Right cardiac atrium (tissue), 5 donors: Measurements from ENCODE around the gene UNC5CL. TPM values are rescaled to one million over a fixed set of nuclear protein-coding genes. Genes with fewer than 3 reads are reported as not detected.

Experiments used
- ATAC-seq, 2 donors: fragments of 200-7000 bp; cut with Tn5 transposase; one replicate each; pipeline versions ENCODE4 v1.8.0 to v1.9.1; 2020; ENCODE audit warnings: moderate library complexity in 2 of 2, mild to moderate bottlenecking in 1 of 2
- DNase-seq, 3 donors: peaks; one replicate each; pipeline ENCODE4 v3.0.0-alpha.2; 2020
- H3K27ac ChIP-seq: one replicate; pipeline ENCODE4 v1.5.1; 2013; ENCODE audit warnings: mild to moderate bottlenecking, low read length, control low read depth, moderate library complexity
- H3K27me3 ChIP-seq: one replicate; pipeline ENCODE4 v1.6.1; 2013; ENCODE audit not compliant: control insufficient read depth, insufficient read depth
- H3K4me1 ChIP-seq: one replicate; pipeline ENCODE4 v1.6.1; 2013; ENCODE audit warnings: low read length; ENCODE audit not compliant: control insufficient read depth, insufficient read depth
- H3K4me3 ChIP-seq: one replicate; pipeline ENCODE4 v1.5.1; 2013; ENCODE audit warnings: low read length, control low read depth
- H3K9me3 ChIP-seq: one replicate; pipeline ENCODE4 v1.6.1; 2013; ENCODE audit warnings: low read length; ENCODE audit not compliant: control insufficient read depth
- WGBS: extraction: QIAGEN DNeasy Blood & Tissue Kit; methylation state at CpG from one replicate; pipeline ENCODE4 v1.1.7; 2013; 5-methylcytosine and 5-hydroxymethylcytosine counted together
- intact Hi-C, 4 donors: fragments of 100-400 bp; cut with DNase I; formaldehyde crosslinking; loops; one replicate each; pipeline versions ENCODE4 v1.11.0 to v1.14.0; 2022 to 2023
- polyA plus RNA-seq: library from polyadenylated mRNA; stranded (reverse); fragments of 200-250 nt; gene quantifications from one replicate; pipeline ENCODE4 v1.2.3, GENCODE V29; 2013
- total RNA-seq, 4 donors: library from RNA; stranded (reverse); fragmentation: NEBNext Ultra II Directional; extraction: Animal tissue kit (Norgen Biotek cat#: 25700); gene quantifications; one replicate each; pipeline ENCODE4 v1.2.1, GENCODE V29; 2021
- donor health status: healthy with polysubstance abuse.
- donor health status: DM: no; HTN: yes; CAD: no.
- donor health status: DM: no; HTN: no; CAD: no.
- donor health status: DM: no; HTN: yes; CAD: no; lungs with severe emphysema.
- donor health status: DM: yes; HTN: yes; CAD: no.

The UNC5CL gene
- total and polyA plus RNA-seq, 5 donors, result 0.46 to 0.85 (median 0.70) TPM

DNA sequence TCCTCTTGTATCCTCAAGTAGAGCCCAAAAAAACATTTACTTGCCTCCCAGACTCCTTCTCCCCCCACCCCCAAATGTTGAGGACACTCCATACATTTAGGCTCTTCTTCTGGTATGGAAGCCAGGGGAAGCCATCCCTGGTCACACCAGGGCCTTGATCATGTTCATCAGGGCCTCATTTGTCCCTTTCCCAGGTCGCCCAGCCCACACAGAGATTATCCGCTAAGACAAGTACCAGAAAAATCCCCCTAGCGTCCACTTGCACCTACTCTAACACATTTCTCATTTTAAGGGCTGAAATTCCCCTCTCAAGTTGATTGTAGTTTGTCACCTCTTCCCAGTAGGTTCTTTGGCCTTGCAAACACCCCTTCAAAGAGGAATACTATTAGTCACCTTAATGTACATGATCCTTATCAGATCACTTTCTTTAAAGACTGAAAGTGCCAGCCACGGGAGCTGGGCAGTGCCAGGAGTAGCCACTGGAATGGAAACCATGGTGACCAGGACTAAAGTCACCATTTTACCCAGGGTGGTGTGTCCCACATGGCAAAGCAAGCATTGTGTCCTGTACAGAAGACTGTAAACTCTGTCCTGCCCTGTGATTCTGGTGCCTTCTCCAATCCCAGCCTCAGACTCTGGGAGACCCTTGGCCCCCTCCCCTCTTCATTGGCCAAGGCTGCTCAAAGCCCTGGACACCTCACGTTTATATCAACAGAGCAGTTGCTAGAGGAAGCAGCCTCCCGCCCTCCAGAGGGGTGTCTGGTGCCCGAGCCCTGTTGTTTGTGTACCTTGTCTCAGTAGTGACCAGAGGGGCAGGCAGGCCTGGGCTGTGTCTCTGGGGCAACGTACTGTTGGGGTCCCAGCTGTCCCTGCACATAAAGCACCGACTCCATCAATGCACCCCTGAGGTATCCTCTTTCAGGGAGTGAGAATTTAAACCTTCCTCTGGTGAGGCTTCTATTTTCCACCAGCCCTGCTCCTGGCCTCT is 9.0 kb upstream of the UNC5CL start:
- intact Hi-C loops, result no loop called here
- WGBS, result 65% methylated on average over 9 of the region's 9 CpGs
- no peak overlapping the region for H3K27ac ChIP-seq
- no peak for ATAC-seq
- H3K4me1 ChIP-seq, result no peaks in the 10 kb centered on the region
- H3K9me3 ChIP-seq, result no peaks in the 10 kb centered on the region
- H3K27me3 ChIP-seq, result no peaks in the 10 kb centered on the region
- H3K4me3 ChIP-seq, result no peak overlapping the region
- no peak for DNase-seq

DNA sequence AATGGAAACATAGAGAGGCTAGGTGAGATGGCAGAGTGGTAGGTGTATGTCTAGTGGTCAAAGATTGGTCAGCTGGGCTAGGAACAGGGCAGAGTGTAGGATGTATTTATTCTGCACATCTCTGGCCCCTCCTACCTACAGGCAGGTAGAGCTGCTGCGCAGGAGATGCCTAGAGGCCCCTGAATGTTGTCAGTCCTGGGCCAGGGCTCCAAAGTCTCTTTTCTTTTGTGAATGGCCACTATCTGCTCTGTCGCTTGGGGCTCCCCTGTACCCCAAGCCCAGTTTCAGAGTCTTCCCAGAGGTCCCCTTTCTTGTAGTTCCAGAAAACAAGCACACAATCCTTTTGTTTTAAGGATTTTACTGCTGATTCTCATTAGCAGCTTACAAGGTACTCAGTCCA is 8.3 kb upstream of the UNC5CL start:
- intact Hi-C loops, result no loop called here

DNA sequence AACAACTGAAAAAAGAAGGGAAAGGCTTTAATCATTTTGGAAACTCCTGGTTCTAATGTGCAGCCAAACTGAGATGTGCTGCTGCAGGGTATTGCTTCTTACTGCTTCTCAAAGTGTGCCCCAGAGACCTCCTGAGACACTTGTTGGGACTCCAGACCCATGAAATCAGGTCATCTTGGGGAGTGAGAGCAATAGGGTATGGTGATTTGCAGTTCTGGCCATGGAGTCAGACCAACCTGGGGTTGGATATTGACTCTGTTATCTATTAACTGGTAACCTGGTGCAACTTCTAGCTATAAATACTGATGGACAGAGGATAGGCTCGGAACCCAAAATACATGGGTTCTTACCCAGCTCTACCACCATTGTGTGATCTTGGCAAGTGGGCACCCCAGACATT is 7.1 kb upstream of the UNC5CL start:
- H3K27ac ChIP-seq, result no peak overlapping the region

More for the DNA sequence above, 8.3 kb upstream of the UNC5CL start:
- Histone ChIP-seq H3K4me3 (no peak overlapping the region), H3K4me1 (peaks cover 2% of the 10 kb centered on the region), H3K9me3 (no peaks in the 10 kb centered on the region), H3K27ac (no peak overlapping the region), H3K27me3 (no peaks in the 10 kb centered on the region)
- 97% methylated on average over 2 of the region's 2 CpGs for WGBS
- ATAC-seq, result no peak
- DNase-seq, result no peak

DNA sequence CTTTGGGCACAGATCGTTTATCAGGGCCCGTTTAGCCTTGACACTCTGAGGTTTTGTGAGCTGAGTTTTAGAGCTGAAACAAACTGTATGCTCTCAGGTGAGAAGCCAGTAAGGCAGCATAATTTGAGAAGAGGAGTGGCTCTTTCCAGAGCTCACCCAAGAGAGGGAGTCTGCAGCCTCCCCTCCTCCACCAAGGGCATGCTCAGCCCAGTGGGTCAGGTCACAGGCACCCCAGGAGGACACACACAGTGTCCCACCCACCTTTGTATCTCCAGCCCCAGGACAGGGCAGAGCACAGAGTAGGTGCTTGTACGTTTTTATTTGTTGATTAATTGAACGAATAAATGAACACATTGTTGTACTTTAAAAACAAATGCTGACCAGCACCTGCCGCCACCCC is 6.6 kb upstream of the UNC5CL start:
- H3K9me3 ChIP-seq, result no peaks in the 10 kb centered on the region
- no peak overlapping the region for H3K27ac ChIP-seq
- DNase-seq, result no peak
- ATAC-seq, result no peak
- H3K4me1 ChIP-seq, result peaks cover 2% of the 10 kb centered on the region
- H3K27me3 ChIP-seq, result no peaks in the 10 kb centered on the region
- intact Hi-C loops, result no loop called here
- H3K4me3 ChIP-seq, result no peak overlapping the region
- 73% methylated on average over 5 of the region's 5 CpGs for WGBS

More for the DNA sequence above, 7.1 kb upstream of the UNC5CL start:
- Histone ChIP-seq H3K4me1 (peaks cover 2% of the 10 kb centered on the region), H3K27me3 (no peaks in the 10 kb centered on the region), H3K9me3 (no peaks in the 10 kb centered on the region), H3K4me3 (no peak overlapping the region)
- WGBS, result 98% methylated on average over 1 of the region's 1 CpG
- intact Hi-C loops, result no loop called here
- ATAC-seq (no peak), DNase-seq (no peak)

DNA sequence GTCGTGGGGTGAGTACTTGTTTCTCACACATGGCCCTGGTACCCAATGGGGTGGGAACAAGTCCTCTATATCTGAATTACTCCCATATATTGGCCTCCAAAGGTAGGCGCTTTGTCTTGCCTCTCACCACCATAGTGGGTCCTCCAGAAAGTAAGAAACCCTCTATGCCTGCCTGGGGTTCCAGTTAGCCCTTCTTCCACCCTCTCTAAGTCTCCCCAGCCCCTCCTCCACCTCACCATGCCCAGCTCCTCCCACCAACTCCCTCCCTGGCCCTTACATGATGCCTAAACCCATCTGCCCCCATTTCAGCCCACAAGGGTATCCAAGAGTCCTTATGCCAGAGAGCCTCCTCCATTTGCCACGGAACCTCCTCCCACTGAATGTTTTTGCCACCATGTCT is 4.1 kb upstream of the UNC5CL start:
- DNase-seq (no peak), ATAC-seq (no peak)
- 94% methylated on average over 3 of the region's 3 CpGs for WGBS
- no peak overlapping the region for H3K4me3 ChIP-seq
- intact Hi-C loops, result no loop called here
- H3K27me3 ChIP-seq, result no peaks in the 10 kb centered on the region
- H3K27ac ChIP-seq, result no peak overlapping the region
- peaks cover 2% of the 10 kb centered on the region for H3K4me1 ChIP-seq
- H3K9me3 ChIP-seq, result no peaks in the 10 kb centered on the region

DNA sequence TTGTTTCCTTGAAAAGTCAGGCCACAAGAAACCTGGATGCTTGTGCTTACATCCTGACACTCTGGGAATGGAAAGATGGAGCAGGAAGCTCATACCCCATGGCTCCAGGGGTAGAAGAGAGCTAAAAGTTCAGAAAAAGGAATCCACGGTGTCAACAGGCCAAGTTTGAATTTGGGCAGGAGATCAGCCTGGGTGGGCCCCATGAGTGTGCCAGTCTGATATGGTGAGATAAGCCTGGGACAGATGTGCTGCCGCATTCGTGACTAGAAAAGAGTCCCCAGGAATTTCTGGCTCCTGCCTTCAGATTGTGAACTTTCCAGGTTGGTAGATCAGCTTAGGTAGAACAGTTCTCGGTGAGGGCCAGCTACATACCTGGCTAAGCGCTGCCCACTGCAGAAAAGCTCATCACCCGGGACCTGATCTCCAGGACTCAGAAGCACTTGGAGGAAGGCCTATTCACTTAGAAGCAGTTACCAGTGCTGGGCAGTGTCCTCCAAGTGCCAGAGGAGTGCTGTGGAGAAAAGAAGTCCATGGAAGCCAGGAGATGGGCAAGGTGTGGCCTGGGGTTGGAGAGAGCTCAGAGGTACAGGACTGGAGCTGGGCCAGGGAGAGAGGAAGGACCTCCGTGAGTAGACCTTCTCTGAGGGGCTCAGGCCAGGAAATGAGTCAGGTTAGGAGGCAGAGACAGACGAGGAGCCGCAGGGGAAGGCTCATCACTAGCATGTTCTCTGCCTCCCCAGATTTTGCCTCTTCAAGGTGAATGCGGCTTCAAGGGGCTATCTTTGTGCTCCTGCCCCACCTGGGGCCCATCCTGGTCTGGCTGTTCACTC is 3.4 kb upstream of the UNC5CL start, which contains the start of gene TSPO2:
Gene TSPO2, plus strand, starts transcription at position 242 of the 830 bp plus-strand sequence. Its CDS starts 519 bp downstream, at position 761.
- H3K9me3 ChIP-seq, result no peaks in the 10 kb centered on the region
- H3K4me1 ChIP-seq, result peaks cover 2% of the 10 kb centered on the region
- ATAC-seq (no peak), DNase-seq (no peak)
- no peak within 1 kb of the TSS for H3K27ac ChIP-seq
- no peaks in the 10 kb centered on the region for H3K27me3 ChIP-seq
- WGBS, result 78% methylated on average over 10 of the region's 10 CpGs
- intact Hi-C loops, result no loop called here
- no peak within 1 kb of the TSS for H3K4me3 ChIP-seq

DNA sequence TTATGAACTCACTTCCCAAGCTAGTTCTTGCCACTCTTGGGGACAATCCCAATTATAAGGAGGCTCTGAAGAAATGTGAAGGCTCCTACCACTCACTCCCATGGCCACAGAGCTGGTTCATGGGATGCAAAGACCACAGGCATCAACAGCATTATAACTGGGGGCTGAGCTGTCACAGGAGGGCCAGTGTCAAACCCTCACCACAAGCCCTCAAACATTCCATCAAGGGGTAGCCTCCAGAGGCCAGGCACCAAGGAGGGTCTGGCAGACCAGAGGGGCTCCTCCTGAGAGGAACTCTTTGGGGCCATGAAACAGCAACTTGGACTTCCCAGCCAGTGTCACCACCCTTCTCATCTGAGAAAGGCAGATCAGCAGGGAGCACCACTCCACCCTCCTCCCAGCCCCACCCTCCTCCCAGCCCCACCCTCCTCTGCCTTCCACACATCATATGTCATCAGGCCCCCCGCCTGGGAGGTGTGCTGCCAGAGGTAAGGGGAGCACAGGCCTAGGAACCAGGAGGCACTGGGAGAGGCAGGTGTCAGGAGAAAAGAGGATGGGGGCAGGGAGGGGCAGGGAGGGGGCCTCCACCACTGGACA is 2.0 kb upstream of the UNC5CL start:
- no peak for ATAC-seq
- H3K4me1 ChIP-seq, result peaks cover 2% of the 10 kb centered on the region
- no peak overlapping the region for H3K27ac ChIP-seq
- no peaks in the 10 kb centered on the region for H3K27me3 ChIP-seq
- no peak overlapping the region for H3K4me3 ChIP-seq
- DNase-seq, result no peak
- 81% methylated on average over 1 of the region's 1 CpG for WGBS
- no peaks in the 10 kb centered on the region for H3K9me3 ChIP-seq
- intact Hi-C loops, result no loop called here

DNA sequence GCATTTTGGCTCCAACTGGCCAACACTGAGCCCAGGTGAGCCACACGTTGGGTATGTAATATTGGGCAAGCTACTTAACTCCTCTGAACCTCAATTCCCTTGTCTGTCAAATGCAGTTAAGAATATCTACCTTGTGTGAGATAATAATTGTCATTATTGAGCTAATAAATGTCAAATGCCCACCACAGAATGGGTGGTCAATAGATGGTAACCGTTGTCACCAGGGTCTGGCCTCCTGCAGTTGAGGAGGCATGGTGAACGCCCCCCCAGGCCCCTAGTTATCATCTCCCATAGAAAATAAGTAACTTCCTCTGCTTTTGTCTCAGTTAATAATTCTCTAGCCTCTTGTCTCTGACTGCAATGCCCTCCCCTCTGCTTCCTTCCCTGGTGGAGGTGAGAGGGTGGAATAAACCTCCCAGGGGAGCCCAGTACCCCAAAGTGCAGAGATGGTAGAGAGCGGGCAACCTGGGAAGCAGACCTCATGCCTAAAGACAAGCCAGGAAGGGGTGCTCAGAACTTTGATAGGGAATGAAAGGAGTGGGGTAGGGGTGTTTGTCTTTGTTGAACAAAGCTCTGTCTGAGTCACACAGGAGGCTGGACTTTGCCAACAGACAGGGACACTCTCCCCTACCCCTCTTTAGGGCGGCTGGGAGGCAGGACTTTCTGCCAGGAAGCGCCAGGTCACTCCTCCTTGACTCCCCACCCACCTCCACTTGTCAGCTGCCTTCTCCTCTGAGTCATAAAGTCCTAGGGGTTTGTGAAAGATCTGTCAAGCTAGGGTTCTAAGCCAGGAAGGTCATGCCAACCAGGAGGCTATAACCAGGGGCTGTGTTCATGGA is 1.3 kb upstream of the UNC5CL start:
- no peak overlapping the region for H3K4me3 ChIP-seq
- intact Hi-C loops, result no loop called here
- H3K4me1 ChIP-seq, result peaks cover 2% of the 10 kb centered on the region
- DNase-seq (no peak), ATAC-seq (peak in 1 of 2 donors; percentile 47)
- WGBS, result 76% methylated on average over 6 of the region's 6 CpGs
- H3K27ac ChIP-seq, result no peak overlapping the region
- no peaks in the 10 kb centered on the region for H3K27me3 ChIP-seq
- no peaks in the 10 kb centered on the region for H3K9me3 ChIP-seq

DNA sequence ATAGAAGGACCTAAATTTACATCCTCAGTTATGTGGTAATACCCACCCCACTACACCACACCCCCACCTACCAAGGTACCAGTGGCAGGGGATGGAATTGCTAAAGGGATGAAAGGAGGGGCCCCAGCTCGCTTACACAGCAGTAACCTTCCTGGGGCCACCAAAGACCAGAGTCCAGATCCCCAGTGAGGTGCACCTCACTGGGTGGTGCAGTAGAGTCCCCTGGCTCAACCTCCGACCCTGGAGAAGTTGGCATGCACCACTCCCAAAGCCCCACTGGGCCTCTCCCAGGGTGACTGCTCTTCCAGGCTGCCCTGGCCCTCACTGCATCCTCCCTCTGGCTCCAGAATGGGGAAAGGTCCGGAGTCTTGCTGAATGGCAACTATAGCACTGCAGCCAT is 816 bp downstream of the UNC5CL start:
- WGBS, result 87% methylated on average over 3 of the region's 3 CpGs
- ATAC-seq (peak in 1 of 2 donors; percentile 25), DNase-seq (no peak)
- Histone ChIP-seq H3K27ac (no peak overlapping the region), H3K4me3 (no peak overlapping the region), H3K9me3 (no peaks in the 10 kb centered on the region), H3K4me1 (peaks cover 2% of the 10 kb centered on the region), H3K27me3 (no peaks in the 10 kb centered on the region)
- intact Hi-C loops, result no loop called here
